HUDEP-2 (cell line): ENCODE data around the gene SHANK2.

ENCODE experiments used
- DNase-seq, 76 experiments: peaks; one replicate each; lab custom pipeline; 2025; ENCODE audit not compliant: unreplicated experiment in 76 of 76; lab: John Stamatoyannopoulos, UW

SHANK2 gene

DNA sequence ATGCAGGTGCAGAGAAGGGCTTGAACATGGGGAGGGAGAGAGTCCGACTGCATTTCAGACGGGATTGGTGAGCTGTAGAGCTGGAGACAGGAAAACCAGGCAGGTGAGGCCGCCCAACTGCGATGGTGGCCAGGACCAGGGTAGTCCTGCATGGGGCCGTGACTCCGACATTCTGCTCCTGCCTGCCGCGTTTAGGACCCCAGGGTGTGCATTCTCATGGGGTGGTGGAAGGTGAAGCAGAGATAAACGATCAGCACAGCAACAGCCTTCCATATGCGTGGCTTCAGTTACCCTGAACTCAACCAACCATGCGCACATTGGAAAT, 29.3 kb downstream of the SHANK2 start:
- no peak for DNase-seq

DNA sequence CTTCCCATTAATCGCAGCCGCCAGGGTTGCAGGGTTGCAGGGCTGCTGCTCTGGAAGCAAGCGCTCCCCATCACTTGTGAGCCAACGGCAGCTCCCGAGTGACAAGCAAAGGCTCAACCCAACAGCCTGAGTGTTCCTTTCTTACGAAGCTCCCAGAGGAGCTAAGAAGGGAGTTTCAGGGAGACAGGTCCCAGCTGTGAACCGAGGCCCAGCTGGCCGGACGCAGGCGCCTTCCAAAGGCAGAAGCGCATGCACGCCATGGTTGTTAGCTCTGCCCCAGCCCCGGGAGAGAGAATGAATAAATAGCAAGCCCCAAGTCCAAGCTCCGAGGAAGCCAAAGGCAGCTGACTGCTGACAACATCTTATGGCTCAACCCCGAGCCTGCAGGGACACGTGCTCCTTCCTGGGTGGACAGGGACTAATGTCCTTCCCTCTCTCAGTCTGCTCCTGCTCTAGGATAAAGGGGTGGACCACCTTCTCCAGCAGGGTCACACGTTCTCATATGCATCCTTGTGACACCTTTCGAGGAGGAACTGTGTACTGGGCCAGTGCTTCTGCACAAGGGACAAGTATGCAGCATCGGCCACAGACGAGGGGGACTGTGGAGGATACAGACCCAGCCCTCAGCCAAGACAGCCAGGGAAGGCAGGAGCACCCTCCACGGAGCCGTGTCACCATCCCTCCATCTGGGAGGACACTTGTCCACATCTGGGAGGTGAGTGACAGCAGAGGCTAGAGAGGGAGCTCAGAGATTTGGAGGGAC, 29.9 kb downstream of the SHANK2 start:
- no peak for DNase-seq

DNA sequence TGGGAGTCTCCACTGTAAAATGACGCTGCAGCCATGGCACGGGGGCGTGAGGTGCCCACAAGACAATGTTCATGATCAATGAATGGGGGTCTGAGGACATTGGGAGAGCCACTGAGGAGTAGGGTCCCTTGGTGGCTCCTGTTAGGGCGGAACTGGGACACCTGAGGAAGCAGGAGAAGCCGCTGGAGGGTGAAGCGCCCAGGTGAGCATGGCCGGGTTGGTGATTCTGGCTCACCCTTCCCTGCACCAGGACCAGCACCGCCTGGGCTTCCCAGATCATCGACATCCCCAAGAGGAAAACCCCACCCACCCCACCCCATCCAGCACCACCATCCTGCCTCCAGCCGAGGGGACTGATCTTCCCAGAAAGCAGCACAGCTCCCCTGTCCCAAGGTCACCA, 30.6 kb downstream of the SHANK2 start:
- DNase-seq, result no peak

DNA sequence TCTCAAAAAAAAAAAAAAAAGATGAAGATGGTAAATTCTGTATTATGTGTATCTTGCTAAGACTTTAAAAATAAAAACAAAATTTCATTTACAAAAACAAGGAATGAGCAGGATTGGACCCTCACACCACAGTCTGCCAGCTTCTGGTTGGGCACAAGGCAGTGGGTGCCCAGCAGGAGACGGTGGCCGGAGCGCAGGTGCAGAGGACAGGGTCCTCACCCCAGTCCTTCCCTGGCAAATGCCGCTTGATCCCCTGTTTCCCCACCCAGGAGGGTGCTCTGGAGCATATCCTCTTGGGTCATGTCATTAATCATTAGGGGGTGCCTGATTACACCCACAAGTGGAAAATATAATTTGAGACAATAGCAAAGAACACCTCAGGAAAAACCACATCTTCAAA, 31.2 kb downstream of the SHANK2 start:
- no peak for DNase-seq

DNA sequence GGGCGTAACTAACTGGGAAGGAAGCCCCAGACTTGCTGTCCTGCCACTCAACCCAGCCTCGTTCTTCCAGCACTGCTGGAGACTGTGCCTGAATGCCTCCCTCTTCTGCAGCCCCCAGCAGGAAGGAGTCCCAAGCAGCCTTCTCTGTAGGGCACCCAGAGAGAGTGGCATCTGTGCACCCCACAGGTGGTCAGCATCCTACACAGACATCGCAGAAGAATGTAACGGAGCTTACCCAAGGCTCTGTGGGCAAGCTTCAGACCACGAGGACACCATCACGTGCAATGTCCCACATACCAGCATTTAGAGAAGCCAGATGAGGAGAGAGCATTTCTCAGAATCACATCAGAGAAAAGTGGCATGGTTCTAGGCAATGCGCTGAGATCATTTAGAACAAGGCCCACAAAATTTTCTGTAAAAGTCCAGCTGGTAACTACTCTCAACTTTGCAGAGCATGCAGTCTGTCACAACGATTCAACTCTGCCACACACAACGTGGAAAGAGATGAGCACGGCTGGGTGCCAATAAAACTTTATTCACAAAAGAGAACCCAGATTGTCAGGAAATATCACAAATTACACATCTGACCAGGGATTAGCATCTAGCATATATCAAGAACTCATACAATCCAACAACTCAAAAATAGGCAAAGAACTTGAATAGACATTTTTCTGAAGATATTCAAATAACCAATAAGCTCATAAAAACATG, 33.4 kb downstream of the SHANK2 start:
- no peak for DNase-seq

DNA sequence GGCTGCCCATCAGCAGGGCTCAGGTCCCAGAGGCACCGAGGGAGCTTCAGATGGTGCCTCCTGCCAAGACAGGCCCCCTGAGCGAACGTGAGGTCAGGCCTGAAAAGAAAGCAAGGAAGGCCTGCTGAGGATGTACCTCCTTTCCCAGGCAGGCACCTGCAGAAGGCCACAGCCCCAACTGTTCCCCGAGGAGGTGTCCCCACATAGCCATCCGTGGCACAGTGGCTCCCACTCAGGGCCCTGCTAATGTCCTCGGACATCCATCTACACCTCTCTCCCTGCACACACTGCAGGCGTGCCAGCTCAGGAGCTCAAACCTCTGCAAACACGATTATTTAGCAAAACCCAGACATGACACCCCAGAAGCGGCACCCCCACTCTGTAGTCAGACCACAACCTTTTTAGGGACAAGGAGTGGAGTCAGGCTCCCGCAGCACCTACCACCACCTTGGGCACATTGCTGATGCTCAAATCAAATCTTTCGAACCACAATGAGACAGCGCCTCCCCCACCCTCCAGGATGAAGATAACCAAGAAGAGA, 36.9 kb downstream of the SHANK2 start:
- DNase-seq, result no peak

DNA sequence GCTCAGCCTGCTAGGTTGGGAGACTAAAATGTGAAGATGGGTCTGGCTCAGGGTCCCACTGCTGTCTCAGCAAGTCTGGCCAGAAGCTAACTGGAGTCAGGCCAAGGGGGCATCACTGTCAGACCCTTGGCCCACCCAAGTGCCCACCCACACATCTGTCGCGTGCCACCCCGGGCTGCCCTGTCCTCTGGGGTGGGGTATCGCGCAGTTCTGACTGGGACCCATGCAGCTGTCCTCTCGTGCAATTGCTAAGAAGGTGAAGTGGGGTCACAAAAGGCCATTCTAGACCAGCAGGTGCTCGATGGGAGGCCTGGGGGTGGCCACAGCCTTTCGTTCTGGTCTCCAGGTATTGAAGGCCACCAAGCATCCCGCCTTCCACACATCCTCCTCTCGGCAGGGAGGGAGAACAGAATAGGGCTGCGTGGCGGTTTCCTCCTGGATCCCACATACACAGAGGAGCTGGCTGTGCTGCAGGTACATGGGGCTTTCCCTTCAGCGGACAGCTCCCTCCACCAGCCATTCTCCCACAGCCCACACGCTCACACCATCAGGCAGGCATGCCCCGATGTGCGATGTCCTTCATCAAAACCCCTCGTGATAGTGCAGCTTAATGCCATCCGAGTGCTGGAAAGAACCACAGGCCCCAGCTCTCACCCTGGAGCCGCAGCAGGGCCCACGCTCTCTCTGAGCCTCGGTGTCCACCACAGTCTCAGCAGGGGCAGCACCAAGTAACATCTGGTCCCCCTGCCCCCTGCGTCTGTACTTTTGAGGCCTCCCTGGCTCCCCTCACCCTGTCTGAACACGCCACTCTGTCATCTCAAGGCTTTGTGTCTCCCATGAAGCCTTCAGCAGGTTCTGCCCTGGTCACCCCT, 37.6 kb downstream of the SHANK2 start:
- no peak for DNase-seq

DNA sequence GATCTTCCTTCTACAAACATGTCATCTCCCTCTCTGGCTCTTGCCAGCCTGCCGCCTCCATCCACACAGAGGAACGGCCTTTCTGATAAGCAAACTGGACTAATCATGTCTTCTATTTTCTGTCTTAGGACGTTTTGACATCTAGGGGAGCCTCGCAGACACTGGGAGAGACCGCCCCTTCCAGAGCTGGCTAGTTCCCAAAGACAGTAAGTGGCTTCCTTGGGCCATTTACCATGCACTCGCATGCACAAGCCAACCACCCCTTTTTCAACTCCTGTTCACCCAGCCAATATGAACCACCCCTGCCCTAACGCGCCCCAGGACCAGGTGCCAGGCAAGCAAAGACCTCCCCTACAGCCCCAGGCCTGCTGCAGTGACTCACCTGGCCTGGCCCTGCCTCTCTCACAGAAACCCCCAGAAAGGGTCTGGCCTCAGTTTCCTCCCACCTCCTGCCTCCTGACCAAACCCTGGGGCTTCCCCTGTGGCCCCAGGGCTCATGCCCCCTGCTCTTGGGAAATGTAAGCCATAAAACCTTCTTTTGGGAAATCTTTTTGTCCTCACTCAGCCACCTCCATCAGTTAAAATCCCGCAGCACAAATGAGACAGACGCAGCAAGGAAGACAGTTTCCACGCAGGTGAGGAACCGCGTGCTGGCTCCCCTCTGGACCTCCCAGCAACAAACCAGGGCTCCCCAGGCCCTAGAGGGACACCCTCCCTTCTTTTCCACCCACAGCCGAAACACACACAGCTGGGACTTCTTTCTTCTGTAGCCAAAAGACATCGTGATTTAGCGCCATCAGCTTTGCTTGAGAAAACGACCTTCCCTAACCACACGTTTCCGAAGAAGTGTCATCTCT, 38.5 kb downstream of the SHANK2 start:
- DNase-seq, result no peak

DNA sequence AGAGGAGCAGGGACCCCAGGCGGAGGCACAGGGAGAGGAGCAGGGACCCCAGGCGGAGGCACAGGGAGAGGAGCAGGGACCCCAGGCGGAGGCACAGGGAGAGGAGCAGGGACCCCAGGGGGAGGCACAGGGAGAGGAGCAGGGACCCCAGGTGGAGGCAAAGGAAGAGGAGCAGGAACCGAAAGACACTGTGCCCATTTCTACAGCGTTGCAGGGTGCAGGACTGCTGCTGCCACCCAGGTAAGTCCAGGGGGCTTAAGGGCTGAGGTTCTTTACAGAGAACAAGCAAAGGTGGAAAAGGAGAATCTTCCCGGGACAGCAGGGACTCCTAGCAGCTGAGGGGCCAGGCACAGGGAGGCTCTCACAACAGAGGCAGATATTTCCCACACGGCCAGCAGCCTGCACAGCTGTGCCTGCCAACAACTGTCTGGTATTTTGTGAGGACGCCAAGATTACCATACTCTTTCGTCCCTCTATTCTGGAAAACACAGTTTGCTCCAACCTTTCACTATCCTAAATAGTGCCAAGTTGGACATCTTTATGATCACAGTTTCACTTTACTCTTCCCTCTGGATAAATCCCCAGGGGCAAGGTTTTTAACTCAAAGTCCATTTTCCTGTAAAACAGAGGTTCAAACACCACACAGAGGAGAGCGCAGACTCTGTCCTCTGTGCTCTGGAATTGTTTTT, 39.4 kb downstream of the SHANK2 start:
- no peak for DNase-seq

DNA sequence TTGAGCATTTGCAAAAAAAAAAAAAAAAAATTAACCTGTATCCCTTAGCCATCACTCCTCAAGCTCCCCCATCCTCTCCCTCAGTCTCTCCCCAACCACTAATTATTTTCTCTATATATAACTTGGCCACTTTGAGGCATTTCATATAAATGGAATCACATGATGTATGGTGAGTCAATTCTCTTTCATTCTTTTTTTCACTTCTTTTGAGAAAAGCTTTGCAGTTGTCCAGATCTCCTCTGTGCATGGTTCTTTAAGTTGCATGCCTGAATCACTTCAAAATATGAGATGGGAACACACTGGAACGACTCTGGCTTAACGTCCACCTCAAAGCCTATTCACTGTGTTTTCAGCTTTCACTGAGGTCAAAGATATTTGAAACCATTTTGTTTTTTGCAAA, 40.7 kb downstream of the SHANK2 start:
- DNase-seq, result no peak

DNA sequence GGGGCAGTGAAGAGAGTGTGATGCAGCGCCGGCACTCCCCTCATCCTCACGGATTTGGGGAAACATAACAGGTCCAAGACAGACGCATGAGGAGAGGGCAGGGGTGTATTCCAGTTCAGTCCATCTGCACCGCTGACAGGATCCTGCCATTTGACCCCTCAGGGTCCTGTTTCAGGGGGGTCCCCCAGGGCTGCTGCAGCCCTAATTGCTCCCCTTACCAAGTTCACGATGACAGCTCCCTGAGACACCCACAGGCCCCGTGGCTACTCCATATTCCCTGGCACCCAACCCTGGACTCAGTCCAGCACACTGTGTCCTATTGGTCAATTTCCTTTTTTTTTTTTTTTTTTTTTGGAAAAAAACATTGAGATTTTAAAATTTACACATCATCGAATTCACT, 41.5 kb downstream of the SHANK2 start:
- DNase-seq, result no peak

DNA sequence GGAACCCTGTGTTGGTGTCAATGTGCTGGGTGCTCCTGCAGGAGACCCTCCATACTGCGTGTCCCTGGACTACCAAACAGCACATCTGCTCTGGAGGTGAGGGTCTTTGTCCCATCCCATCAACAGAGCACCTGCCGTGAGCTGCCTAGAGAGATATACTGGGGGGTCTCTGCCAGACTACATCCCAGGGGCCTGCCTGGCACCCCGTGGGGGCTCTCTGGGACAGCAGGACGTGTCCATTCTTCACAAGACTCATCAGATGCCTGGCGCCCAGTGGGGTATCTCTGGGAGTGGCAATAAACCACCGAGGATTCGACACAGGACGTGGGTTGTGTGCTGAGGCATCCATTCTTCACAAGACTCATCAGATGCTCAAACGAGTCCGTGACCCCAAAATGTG, 42.7 kb downstream of the SHANK2 start:
- no peak for DNase-seq

DNA sequence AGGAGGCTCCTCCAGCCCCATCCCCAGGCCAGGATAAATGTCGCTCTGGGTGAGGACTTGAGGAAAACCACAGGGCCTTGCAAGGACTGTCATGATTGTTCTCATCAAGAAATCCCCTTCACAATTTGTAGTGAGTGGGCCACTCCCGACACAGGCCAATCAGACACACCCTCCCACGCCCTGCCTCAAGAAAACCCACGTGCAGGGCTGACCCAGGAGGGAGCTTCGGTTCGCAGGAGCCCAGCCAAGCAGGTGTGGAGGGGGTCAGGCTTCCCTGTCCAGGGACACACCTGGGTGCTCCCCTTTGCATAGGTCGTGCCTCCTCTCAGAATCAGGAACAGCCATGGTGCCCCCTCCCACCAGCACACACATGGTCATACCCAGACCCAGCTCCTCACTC, 43.2 kb downstream of the SHANK2 start:
- no peak for DNase-seq

DNA sequence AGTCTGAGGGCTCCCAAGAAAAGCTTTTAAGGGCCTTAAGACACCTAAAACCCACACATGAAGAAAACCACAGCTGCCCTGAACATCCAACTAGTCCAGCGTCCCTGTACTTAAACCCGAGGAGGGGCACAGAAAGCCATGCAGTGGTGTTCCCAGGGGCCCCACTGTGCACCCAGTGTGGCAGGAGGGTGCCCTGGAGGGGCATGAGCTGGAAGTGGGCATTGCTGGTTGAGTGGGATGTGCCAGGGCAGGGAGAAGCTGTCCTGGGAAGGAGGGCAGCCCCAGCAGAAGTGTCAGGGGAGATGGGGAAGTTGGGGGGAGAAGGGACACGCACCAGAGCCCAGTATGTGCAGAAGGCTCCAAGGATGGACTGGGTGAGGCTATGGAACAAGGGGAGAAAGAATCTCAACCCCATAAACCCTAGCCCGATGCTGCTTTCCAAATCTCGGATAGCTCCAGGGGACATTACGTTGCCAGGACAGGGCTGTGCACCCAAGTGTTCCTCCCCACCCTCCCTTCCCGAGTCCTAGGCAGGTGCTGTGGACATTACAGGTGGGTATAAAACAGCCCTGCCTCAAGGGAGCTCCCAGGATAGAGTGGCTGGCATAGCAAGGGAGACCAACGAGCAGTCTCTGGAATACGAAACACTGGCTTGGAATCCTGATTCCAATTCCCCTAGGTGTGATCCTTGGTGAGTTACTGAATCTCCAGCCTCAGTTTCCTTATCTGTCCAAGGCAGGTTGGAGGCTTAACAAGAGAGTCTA, 44.2 kb downstream of the SHANK2 start:
- DNase-seq, result no peak

DNA sequence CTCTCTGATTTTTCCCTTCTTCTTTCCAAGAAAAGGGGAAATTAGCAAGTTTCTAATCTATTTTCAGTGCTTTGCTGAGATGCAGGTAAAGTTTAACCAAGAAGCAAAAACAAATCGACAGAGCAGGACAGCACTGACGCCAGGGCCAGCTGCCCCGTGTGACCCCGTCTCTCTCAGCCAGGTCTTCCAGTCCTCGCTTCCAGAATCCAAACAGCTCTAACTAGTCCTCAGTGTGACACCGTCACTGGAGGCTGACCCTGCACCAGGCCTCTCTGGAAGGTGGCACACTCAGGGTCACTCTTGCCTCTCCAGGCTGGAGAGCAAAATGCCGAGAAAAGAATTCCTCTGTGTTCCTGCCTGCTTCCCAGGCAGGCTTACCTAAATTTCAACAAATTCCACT, 44.8 kb downstream of the SHANK2 start:
- DNase-seq, result no peak

DNA sequence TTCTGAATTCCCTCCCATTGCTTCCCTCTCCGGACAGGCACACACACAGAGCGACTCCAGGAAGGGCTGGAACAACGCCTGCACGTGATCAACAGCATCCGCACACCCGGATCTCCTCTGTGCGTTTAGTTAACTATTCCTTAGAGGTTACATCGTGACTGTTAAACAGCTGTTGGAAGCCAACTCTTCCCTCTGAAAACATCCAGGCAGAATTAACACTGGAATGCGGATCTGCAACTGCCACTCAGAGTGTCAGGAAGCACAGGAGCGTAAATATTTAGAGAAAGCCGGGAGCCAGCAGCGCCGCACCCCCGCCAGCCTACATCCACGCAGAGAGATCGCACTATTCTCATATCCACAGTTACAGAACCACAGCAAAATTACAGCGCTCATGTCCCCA, 46.2 kb downstream of the SHANK2 start:
- no peak for DNase-seq

DNA sequence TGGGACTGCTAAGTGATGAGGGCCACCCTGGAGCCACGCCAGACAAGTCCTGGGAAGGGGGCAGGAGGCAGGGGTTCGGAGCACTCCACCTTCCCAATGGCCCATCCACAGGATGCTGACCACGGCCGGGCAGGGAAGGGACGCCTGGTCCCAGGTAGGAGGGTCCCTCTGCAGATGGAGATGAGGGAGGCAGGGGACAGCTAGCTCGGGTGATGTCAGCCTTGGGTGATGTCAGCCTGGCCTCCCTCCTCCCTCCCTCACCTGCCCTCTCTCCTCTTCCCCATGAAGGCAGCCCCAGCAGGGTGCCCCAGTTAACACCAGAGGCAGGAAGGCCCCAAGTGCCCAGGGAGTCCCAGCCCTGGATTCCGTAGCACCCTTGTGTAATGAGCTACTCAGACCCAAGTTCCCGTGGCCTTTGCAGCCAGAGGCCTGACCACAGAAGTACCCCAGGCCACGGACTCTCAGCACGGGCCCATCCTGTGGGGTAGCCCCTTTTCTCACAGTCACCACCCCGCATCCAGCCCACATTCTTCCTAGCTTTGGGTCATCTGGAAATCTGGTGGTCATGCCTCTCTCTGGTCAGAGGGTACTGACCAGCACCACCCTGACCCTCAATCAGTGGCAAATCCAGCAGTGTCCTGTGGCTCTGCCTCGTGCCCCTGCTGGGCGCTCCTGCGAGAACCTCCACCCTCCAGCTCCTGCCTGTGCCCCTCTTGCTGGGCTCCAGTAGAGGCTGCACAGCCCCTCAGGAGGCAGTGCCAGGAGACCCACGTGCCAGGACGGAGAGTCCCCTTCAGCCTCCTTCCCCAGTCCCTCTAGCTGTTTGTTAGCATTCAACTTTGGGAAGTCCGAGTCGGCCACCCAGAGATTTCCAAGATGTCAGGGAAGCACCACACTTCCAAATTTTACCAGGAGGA, 47.4 kb downstream of the SHANK2 start:
- no peak for DNase-seq

DNA sequence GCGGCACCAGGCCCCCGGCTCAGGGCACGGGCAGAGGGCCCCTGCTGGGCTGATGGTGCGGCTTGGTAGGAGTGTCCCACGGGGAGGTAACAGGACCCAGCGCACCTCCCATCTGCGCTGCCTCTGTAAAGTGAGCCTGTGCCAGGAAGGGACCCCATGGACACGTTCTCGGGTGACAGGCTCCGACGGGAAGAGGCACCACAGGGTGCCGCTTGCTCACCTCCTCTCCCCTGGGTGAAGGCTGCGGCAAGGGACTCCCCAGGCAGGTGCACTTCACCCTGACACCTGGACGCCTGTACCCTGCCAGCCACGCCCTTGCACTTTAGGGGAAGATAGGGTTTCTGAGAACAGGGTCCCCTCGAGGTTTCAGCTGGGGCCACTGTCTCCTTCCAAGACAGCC, 48.1 kb downstream of the SHANK2 start:
- DNase-seq, result no peak
